ENCODE measurements around the gene NPTX1. TPM values are rescaled to one million over a fixed set of nuclear protein-coding genes. Genes with fewer than 3 reads are reported as not detected.

NPTX1 gene
- total and polyA plus RNA-seq, 9 of the 15 experiments (the other 6 are each of a cell fraction or from before 2014, with no cell fraction given): 0.04 TPM; not detected in 8

DNA sequence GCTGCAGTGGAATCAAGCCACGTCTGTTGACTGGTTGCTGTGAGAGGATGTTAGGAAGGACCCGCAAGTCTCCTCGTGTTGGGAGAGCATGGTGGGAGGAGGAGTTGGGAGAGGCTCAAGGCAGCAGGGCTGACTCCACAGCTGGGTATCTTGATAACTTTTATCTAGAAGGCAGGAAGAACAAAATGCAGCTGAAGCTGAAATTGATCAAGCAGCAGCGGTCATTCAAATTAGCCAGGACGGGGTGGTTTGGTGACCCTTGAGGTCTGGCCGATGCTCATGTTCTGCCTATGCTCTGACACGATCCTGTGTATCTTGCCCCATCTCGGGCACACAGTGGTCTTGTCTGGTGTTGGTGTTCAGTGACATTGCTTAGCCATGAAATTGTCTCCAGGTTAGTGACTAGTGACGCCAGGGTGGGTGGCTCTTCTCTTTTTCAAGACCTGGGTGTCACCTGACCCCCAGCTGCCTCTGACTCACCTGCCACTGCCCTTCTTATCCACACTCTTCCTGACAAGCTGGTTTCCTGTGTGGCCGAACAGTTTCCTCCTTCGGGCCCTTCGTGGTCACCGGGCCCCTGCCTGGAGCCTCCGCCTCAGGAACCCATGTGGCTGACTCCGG is 19.1 kb downstream of the NPTX1 start (continued):
- TF ChIP-seq, protein P1, sequence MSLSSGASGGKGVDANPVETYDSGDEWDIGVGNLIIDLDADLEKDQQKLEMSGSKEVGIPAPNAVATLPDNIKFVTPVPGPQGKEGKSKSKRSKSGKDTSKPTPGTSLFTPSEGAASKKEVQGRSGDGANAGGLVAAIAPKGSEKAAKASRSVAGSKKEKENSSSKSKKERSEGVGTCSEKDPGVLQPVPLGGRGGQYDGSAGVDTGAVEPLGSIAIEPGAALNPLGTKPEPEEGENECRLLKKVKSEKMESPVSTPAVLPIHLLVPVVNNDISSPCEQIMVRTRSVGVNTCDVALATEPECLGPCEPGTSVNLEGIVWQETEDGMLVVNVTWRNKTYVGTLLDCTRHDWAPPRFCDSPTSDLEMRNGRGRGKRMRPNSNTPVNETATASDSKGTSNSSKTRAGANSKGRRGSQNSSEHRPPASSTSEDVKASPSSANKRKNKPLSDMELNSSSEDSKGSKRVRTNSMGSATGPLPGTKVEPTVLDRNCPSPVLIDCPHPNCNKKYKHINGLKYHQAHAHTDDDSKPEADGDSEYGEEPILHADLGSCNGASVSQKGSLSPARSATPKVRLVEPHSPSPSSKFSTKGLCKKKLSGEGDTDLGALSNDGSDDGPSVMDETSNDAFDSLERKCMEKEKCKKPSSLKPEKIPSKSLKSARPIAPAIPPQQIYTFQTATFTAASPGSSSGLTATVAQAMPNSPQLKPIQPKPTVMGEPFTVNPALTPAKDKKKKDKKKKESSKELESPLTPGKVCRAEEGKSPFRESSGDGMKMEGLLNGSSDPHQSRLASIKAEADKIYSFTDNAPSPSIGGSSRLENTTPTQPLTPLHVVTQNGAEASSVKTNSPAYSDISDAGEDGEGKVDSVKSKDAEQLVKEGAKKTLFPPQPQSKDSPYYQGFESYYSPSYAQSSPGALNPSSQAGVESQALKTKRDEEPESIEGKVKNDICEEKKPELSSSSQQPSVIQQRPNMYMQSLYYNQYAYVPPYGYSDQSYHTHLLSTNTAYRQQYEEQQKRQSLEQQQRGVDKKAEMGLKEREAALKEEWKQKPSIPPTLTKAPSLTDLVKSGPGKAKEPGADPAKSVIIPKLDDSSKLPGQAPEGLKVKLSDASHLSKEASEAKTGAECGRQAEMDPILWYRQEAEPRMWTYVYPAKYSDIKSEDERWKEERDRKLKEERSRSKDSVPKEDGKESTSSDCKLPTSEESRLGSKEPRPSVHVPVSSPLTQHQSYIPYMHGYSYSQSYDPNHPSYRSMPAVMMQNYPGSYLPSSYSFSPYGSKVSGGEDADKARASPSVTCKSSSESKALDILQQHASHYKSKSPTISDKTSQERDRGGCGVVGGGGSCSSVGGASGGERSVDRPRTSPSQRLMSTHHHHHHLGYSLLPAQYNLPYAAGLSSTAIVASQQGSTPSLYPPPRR (CRISPR knock-in tag; IDR thresholded peaks at IDR 0.05; ENCODE audit: borderline replicate concordance): no peak
- no peak for TF ChIP-seq MYNN (IDR thresholded peaks at IDR 0.05)
- TF ChIP-seq MYNN (CRISPR knock-in tag; IDR thresholded peaks at IDR 0.05): no peak
- no peak for TF ChIP-seq MXD1 (CRISPR knock-in tag; IDR thresholded peaks at IDR 0.05; ENCODE audit: borderline replicate concordance, poor library complexity, severe bottlenecking)
- no peak; the same call in 1 of the 2 replicates for TF ChIP-seq PHF8 (IDR thresholded peaks at IDR 0.05; ENCODE audit: borderline replicate concordance, low read length)
- no peak for TF ChIP-seq MYBL2 (IDR thresholded peaks at IDR 0.05; ENCODE audit: low read depth)
- TF ChIP-seq MYBL2 (CRISPR knock-in tag; IDR thresholded peaks at IDR 0.05; ENCODE audit: borderline replicate concordance): no peak
- no peak for TF ChIP-seq ZNF592 (IDR thresholded peaks at IDR 0.05)
- peak; percentile 41; the same call in 1 of the 2 replicates for TF ChIP-seq JUND (IDR thresholded peaks at IDR 0.05; ENCODE audit: borderline replicate concordance, low read depth, low read length)
- no peak for TF ChIP-seq JUND (tag; IDR thresholded peaks at IDR 0.05; ENCODE audit: borderline replicate concordance, low read depth, low read length)
- TF ChIP-seq, protein P2, sequence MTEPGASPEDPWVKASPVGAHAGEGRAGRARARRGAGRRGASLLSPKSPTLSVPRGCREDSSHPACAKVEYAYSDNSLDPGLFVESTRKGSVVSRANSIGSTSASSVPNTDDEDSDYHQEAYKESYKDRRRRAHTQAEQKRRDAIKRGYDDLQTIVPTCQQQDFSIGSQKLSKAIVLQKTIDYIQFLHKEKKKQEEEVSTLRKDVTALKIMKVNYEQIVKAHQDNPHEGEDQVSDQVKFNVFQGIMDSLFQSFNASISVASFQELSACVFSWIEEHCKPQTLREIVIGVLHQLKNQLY (CRISPR knock-in tag; conservative IDR thresholded peaks at IDR 0.05): no peak
- TF ChIP-seq, protein P3, sequence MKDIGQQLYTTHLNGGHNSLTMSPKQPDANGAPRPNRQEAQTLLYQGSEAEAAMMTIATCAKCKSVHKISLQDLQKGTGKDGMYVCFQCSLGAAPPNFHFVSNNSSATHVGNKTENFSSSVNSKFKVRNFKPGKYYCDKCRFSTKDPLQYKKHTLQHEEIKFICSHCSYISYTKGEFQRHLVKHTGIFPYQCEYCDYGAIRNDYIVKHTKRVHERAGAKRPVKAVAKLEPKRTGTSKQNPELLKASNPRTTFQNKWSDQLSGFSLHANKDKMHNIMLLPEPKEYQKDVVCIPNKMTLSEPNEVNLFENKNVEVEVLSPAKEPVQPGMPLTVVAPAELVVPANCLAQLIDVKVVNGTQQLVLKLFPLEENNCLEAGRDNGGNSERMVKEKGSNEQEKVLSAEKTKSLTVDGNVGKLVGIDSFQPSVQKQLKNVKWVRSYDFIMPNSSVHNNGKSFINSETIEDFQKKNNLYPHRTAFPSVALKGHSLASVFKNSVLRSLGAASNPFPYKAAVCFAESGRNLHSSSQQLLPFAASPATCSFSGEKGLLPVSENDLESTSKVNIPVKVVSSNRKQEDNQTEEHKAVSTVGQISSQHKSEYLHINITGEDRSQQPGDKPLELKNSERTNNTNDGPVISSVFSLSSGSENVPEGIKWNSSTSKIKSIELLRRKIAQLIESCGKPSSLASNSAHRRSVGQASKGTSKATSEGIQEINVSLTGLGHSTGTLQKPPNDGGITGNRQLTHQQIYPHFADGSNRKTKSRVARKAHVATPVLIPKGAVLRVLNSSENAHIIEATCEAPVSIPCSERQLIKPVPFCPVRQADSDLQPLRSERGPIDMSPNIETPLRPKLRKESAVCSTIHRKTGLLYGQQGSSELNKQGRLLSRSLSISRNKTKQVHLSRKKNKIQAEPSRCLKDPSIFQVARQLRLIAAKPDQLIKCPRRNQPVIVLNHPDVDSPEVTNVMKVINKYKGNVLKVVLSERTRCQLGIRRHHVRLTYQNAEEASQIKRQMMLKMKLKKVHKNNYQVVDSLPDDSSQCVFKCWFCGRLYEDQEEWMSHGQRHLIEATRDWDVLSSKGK (CRISPR knock-in tag; IDR thresholded peaks at IDR 0.05): no peak
- TF ChIP-seq ZNF444 (CRISPR knock-in tag; IDR thresholded peaks at IDR 0.05): no peak
